Measurements from ENCODE around the gene RLN2. TPM values are rescaled to one million over a fixed set of nuclear protein-coding genes. Genes with fewer than 3 reads are reported as not detected.

RLN2 gene
- total RNA-seq, result not detected in 2 replicates

GRCh38 chr9:5303840-5304795, at the start of gene RLN2:
Gene RLN2, minus strand, starts transcription at chr9:5304716. Its CDS starts 136 bp downstream, at chr9:5304580.

DNA sequence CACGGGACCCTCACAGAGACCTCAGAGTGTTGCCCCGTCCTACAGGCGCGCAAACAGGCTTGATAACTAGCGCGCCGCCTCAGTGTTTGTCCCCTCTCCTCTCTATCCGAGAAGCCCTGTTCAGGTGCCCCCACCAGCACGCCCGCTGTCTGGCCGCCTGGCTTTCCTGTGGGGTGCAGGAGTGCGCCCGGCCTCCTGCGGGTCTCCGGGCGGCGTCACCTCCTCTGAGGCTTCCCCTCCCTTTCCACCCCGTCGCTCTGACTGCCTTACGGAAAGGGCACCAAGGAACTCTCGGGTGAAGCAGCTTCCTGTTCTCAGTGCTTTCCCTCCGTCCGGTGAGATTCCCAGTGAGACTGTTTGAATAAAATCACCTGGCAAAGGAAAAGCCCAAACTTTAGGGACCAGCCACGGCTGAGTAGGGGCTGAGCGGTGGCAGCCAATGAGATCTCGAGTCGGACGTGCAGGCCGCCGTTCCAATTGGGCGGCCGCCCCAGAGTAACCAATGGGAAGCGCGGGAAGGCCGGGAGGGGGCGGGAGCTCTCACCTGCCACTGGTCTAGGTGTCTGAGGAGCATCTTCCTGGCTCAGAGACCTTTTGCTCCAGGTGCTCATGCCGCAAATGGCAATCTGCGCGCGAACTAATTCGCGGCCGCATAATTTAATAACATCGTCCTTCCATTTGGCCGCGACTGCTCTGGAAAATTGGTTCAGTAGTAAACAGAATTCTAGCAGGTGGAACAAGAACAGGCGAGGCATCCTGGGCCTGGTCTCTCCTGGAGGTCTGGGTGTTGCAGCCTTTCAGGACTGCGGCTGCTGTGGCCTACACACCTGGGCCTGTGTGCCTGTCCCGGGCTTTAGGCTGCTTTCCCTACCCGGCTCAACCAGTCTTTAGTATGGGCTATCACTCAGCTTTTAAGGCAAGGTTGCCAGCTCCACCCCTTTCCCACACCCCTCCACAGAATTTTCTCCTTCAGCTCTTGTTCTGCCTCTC, 34.8 kb upstream of the RLN2 start, which contains the start of gene RLN1:
Gene RLN1 (minus strand): TSS at position 885 of the 990 bp plus-strand sequence. CDS start 130 bp downstream, at position 755.

Small RNA genes lying within 50 kb of the gene (small RNA-seq; reads per million reads assigned to genes)
- not detected for gene HMGN2P31

Other genes with a start within 250 kb of the RLN2 start
- not detected in 2 replicates for gene INSL6, start 119.1 kb downstream of the RLN2 start, total RNA-seq
- not detected in 2 replicates for gene INSL4, start 73.3 kb downstream of the RLN2 start, total RNA-seq
- gene RLN1, start 35.2 kb upstream of the RLN2 start, total RNA-seq, result not detected in 2 replicates
- gene PLGRKT, start 133.2 kb upstream of the RLN2 start, total RNA-seq, result 6.7 and 14.5 TPM in 2 replicates
- 0.39 and 2.3 TPM in 2 replicates for gene CD274, start 145.8 kb upstream of the RLN2 start, total RNA-seq
- gene PDCD1LG2, start 205.8 kb upstream of the RLN2 start, total RNA-seq, result under 0.01 and 13.1 TPM in 2 replicates